ENCODE measurements around the gene ATXN7. TPM values are rescaled to one million over a fixed set of nuclear protein-coding genes. Genes with fewer than 3 reads are reported as not detected.

ATXN7 gene
- total and polyA plus RNA-seq, 8 donors, result 7.3 to 40.4 (median 25.2) TPM

DNA sequence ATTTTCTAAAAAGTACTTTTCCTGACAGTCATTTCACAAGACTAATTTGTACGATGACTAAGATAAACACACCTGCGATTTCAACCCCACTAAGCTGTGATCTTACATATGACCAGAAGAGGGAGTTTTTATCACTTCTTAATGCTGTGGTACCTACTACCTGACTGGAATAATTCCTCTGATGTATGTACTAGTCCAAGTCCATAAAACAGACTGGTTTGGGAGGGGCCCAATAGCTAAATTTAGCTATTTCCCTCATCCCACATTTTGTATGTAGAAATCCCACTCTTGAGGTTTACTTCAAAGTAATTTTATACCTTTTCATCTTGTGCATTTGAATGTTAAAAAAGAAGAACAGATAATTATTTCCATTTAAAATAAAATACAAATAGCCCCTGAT, 98.2 kb downstream of the ATXN7 start:
- TF ChIP-seq, protein P1, sequence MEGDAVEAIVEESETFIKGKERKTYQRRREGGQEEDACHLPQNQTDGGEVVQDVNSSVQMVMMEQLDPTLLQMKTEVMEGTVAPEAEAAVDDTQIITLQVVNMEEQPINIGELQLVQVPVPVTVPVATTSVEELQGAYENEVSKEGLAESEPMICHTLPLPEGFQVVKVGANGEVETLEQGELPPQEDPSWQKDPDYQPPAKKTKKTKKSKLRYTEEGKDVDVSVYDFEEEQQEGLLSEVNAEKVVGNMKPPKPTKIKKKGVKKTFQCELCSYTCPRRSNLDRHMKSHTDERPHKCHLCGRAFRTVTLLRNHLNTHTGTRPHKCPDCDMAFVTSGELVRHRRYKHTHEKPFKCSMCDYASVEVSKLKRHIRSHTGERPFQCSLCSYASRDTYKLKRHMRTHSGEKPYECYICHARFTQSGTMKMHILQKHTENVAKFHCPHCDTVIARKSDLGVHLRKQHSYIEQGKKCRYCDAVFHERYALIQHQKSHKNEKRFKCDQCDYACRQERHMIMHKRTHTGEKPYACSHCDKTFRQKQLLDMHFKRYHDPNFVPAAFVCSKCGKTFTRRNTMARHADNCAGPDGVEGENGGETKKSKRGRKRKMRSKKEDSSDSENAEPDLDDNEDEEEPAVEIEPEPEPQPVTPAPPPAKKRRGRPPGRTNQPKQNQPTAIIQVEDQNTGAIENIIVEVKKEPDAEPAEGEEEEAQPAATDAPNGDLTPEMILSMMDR (IDR thresholded peaks at IDR 0.05), result peak; percentile 37 to 68 (median 42)

GRCh38 chr3:63963496-63963895, 99.8 kb downstream of the ATXN7 start:
- FAIRE-seq (no peak), DNase-seq (no peak), ATAC-seq (no peak)
- Histone ChIP-seq H3K36me3 (no peaks in the 10 kb centered on the region), H3K9me3 (no peaks in the 10 kb centered on the region), H3K4me1 (peaks cover 41 to 82% (median 59%) of the 10 kb centered on the region in 3 donors), H3K4me3 (no peak overlapping the region), H3K27ac (peak overlapping the region in 2 of 4 donors; percentile 3 to 23), H3K27me3 (no peaks in the 10 kb centered on the region)
- TF ChIP-seq, protein P1 (IDR thresholded peaks at IDR 0.05), result no peak
- WGBS, 2 donors, result 71 to 86% methylated on average over 1 of the region's 1 CpG
- intact Hi-C loops (cut with DNase I), result loop anchor here in 1 of 3 donors (5.0 kb wide), 1 partner anchor 34 kb away; no protein-coding TSS in a partner anchor

More for the DNA sequence above, 98.2 kb downstream of the ATXN7 start:
- WGBS, 2 donors, result 2 to 3% methylated on average over 2 of the region's 2 CpGs
- peaks cover 50 to 82% (median 66%) of the 10 kb centered on the region in 3 donors for H3K4me1 ChIP-seq
- intact Hi-C loops (cut with DNase I), result loop anchor here in 1 of 3 donors (5.0 kb wide), 1 partner anchor 35 kb away; no protein-coding TSS in a partner anchor
- no peak overlapping the region for H3K4me3 ChIP-seq
- DNase-seq, result no peak
- peak; percentile 71 to 83 (median 81) for ATAC-seq
- no peaks in the 10 kb centered on the region for H3K27me3 ChIP-seq
- FAIRE-seq, result no peak
- no peaks in the 10 kb centered on the region for H3K9me3 ChIP-seq
- H3K27ac ChIP-seq, result peak overlapping the region in 1 of 4 donors; percentile 73
- no peaks in the 10 kb centered on the region for H3K36me3 ChIP-seq

DNA sequence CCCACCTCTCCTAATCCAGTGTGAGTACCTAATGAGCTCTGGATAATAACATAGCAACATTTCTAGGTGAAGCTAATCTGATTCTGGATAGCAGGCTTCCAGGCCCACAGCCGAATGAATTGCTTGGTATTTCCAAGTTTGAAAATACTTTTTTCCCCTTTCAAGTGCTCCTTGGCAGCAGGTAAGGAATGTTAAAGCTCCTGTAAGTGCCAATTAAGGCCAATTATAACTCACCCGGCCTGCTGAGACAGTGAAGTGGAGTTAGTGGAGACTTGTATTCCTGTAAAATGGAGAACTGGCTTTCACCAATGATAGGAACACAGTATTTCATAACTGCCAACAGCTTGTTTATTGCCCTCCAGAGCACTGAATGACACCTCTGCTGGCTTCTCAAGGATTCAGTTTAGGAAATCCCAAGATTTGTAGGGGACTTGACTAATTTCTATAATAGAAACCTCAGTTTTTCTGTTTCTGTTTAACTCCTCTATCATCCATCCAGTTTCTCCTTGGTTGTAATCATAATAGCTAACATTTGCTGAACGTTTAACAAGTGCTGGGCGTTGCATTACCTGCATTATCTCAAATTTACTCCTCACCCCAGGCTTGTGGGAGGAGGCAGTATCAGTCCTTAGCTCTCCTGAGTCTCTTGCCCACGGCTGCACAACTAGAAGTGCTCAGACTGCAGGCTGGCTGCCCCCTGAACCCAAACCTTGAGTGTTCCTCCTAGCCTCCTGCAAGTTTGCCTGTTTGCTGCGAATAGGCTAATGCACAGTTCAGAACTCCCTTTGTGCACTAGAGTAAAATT, 101.2 kb downstream of the ATXN7 start:
- ATAC-seq (no peak), DNase-seq (no peak), FAIRE-seq (no peak)
- 23 to 27% methylated on average over 6 of the region's 6 CpGs for WGBS, 2 donors
- Histone ChIP-seq H3K27me3 (no peaks in the 10 kb centered on the region), H3K4me3 (no peak overlapping the region), H3K9me3 (no peaks in the 10 kb centered on the region), H3K4me1 (peaks cover 34 to 85% (median 65%) of the 10 kb centered on the region in 3 donors), H3K27ac (peak overlapping the region in 2 of 4 donors; percentile 86 to 90), H3K36me3 (no peaks in the 10 kb centered on the region)
- intact Hi-C loops (cut with DNase I), result loop anchor here in 1 of 3 donors (5.0 kb wide), 1 partner anchor 32 kb away; no protein-coding TSS in a partner anchor
- TF ChIP-seq, protein P1 (IDR thresholded peaks at IDR 0.05), result no peak

DNA sequence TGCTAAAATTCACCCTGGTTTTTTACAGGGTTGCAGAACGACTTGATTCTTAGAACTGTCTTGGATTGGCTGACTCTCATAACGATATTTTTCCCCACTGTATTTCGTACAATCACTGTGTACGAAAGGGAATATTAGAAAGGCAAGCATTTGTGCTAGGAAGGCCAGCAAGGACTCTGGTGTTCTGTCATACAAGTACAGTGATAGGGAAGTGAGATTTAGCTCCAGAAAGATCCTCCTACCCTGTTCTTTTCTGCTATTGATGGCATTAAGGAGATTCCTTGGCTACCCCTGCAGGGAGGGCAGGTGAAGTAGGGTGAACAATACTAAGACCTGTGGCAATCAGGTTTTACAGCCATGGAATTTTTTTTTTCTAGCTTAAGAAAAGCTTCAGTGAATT, 102.3 kb downstream of the ATXN7 start:
- intact Hi-C loops (cut with DNase I), result no loop called here
- Histone ChIP-seq H3K9me3 (no peaks in the 10 kb centered on the region), H3K4me1 (peaks cover 39 to 85% (median 70%) of the 10 kb centered on the region in 3 donors), H3K27me3 (no peaks in the 10 kb centered on the region), H3K36me3 (no peaks in the 10 kb centered on the region), H3K4me3 (no peak overlapping the region), H3K27ac (peak overlapping the region in 3 of 4 donors; percentile 83 to 90 (median 86))
- TF ChIP-seq, protein P1 (IDR thresholded peaks at IDR 0.05), result no peak
- 56 to 62% methylated on average over 4 of the region's 4 CpGs for WGBS, 2 donors
- DNase-seq (no peak), FAIRE-seq (no peak), ATAC-seq (no peak)
